HUDEP-2 (cell line): Measurements from ENCODE around the gene RNU6-1.

ENCODE experiments used
- DNase-seq, 76 experiments: peaks; one replicate each; lab custom pipeline; 2025; ENCODE audit not compliant: unreplicated experiment in 76 of 76; lab: John Stamatoyannopoulos, UW

Gene RNU6-1

GRCh38 chr15:67839929-67840748, at the start of gene RNU6-1:
Gene RNU6-1 (minus strand): TSS chr15:67840045.
- peak in 74 of 76 experiments; percentile 41 to 93 (median 82) for DNase-seq

- DNase-seq, result no peak
Measured at GRCh38 chr15:67887776-67888175, 47.9 kb upstream of the RNU6-1 start.

GRCh38 chr15:67885861-67886260, 46.0 kb upstream of the RNU6-1 start:
- no peak for DNase-seq

- no peak for DNase-seq
Measured at GRCh38 chr15:67885175-67885523, 45.3 kb upstream of the RNU6-1 start.

- DNase-seq, result peak in 69 of 76 experiments; percentile 9 to 87 (median 58)
Measured at GRCh38 chr15:67884514-67885174, 44.8 kb upstream of the RNU6-1 start.

- DNase-seq, result no peak
Measured at GRCh38 chr15:67884009-67884408, 44.2 kb upstream of the RNU6-1 start.

GRCh38 chr15:67883234-67883773, 43.5 kb upstream of the RNU6-1 start:
- peak in 8 of 76 experiments; percentile 2 to 23 (median 10) for DNase-seq

- peak in 49 of 76 experiments; percentile 2 to 80 (median 40) for DNase-seq
Measured at GRCh38 chr15:67882487-67883233, 42.8 kb upstream of the RNU6-1 start.

GRCh38 chr15:67880651-67881182, 40.9 kb upstream of the RNU6-1 start:
- peak in 2 of 76 experiments; percentile 5 to 9 for DNase-seq

GRCh38 chr15:67879440-67880129, 39.7 kb upstream of the RNU6-1 start:
- DNase-seq, result no peak

GRCh38 chr15:67878712-67879206, 38.9 kb upstream of the RNU6-1 start:
- DNase-seq, result no peak

GRCh38 chr15:67873777-67874176, 33.9 kb upstream of the RNU6-1 start:
- DNase-seq, result no peak

GRCh38 chr15:67870868-67871408, 31.1 kb upstream of the RNU6-1 start:
- DNase-seq, result no peak

GRCh38 chr15:67869701-67870100, 29.9 kb upstream of the RNU6-1 start:
- DNase-seq, result no peak

- DNase-seq, result no peak
Measured at GRCh38 chr15:67865766-67866165, 25.9 kb upstream of the RNU6-1 start.

- no peak for DNase-seq
Measured at GRCh38 chr15:67865331-67865730, 25.5 kb upstream of the RNU6-1 start.

- peak in 57 of 76 experiments; percentile 9 to 64 (median 42) for DNase-seq
Measured at GRCh38 chr15:67863442-67863987, 23.7 kb upstream of the RNU6-1 start.

- DNase-seq, result no peak
Measured at GRCh38 chr15:67862750-67863441, 23.1 kb upstream of the RNU6-1 start.

GRCh38 chr15:67861983-67862382, 22.1 kb upstream of the RNU6-1 start:
- DNase-seq, result no peak
